HepG2 (cell line): ENCODE results near the gene HEPACAM2. TPM values are rescaled to one million over a fixed set of nuclear protein-coding genes. Genes with fewer than 3 reads are reported as not detected.

Experiments
- BRD4 ChIP-seq: sonication (generic); formaldehyde crosslinking; IDR thresholded peaks from 2 replicates; pipeline ENCODE4 v1.4.0; 2020; ENCODE audit warnings: missing genetic modification reagents
- DMTF1 ChIP-seq: sonication (generic); formaldehyde crosslinking; IDR thresholded peaks from 2 replicates; pipeline ENCODE4 v1.4.0; 2020; ENCODE audit warnings: mild to moderate bottlenecking, missing genetic modification reagents
- HNF4G ChIP-seq, 2 experiments: sonication (generic) in 1 of 2; formaldehyde crosslinking in 1 of 2; IDR thresholded peaks; 2 replicates each; pipeline versions ENCODE4 v1.4.0 to v1.6.1; 2011 to 2020; ENCODE audit warnings: borderline replicate concordance in 2 of 2, low read depth in 2 of 2, mild to moderate bottlenecking in 2 of 2, low read length in 1 of 2, missing genetic modification reagents in 1 of 2, moderate library complexity in 1 of 2
- JARID2 ChIP-seq: sonication (generic); formaldehyde crosslinking; IDR thresholded peaks from 2 replicates; pipeline ENCODE4 v1.8.1; 2023; ENCODE audit warnings: missing genetic modification reagents, inconsistent platforms; ENCODE audit not compliant: insufficient replicate concordance
- KAT8 ChIP-seq: IDR thresholded peaks from 2 replicates; pipeline ENCODE4 v1.6.1; 2016; ENCODE audit warnings: missing genetic modification reagents, missing compliant biosample characterization
- MAF1 ChIP-seq: sonication (generic); formaldehyde crosslinking; IDR thresholded peaks from 2 replicates; pipeline ENCODE4 v1.5.0; 2020; ENCODE audit warnings: missing genetic modification reagents, borderline replicate concordance
- MEIS2 ChIP-seq: sonication (generic); formaldehyde crosslinking; IDR thresholded peaks from 2 replicates; pipeline ENCODE4 v1.9.0; 2021; ENCODE audit warnings: mild to moderate bottlenecking, missing genetic modification reagents
- MIER3 ChIP-seq: IDR thresholded peaks from 2 replicates; pipeline ENCODE4 v1.6.1; 2016; ENCODE audit warnings: missing compliant biosample characterization, borderline replicate concordance
- NR3C1 ChIP-seq: sonication (generic); formaldehyde crosslinking; IDR thresholded peaks from 2 replicates; pipeline ENCODE4 v1.4.0; 2020; ENCODE audit warnings: missing genetic modification reagents
- RXRA ChIP-seq: sonication (generic); formaldehyde crosslinking; IDR thresholded peaks from 2 replicates; pipeline ENCODE4 v1.5.1; 2020; ENCODE audit warnings: missing genetic modification reagents
- SOX13 ChIP-seq, 3 experiments: fragments of 450-650 bp in 1 of 3; sonication (generic) in 1 of 3; formaldehyde crosslinking in 1 of 3; IDR thresholded peaks in 2 of 3; conservative IDR thresholded peaks in 1 of 3; 2 replicates each; pipeline versions ENCODE4 v1.5.0 to v1.6.1; 2016 to 2020; ENCODE audit warnings: antibody characterized with exemption in 1 of 3, mild to moderate bottlenecking in 1 of 3, missing compliant biosample characterization in 1 of 3, missing genetic modification reagents in 1 of 3, moderate library complexity in 1 of 3
- TBP ChIP-seq: sonication (generic); formaldehyde crosslinking; IDR thresholded peaks from 2 replicates; pipeline ENCODE4 v1.5.0; 2020; ENCODE audit warnings: missing genetic modification reagents
- TBX3 ChIP-seq: fragments of 450-650 bp; IDR thresholded peaks from 2 replicates; pipeline ENCODE4 v1.6.1; 2017; ENCODE audit warnings: antibody characterized with exemption, mild to moderate bottlenecking, inconsistent platforms, borderline replicate concordance
- ZMYM3 ChIP-seq: sonication (generic); formaldehyde crosslinking; IDR thresholded peaks from 2 replicates; pipeline ENCODE4 v1.5.1; 2020; ENCODE audit warnings: mild to moderate bottlenecking, missing genetic modification reagents
- ZNF232 ChIP-seq: sonication (generic); formaldehyde crosslinking; IDR thresholded peaks from 2 replicates; pipeline ENCODE4 v1.4.0; 2020; ENCODE audit warnings: missing genetic modification reagents, borderline replicate concordance
- ZNF326 ChIP-seq: sonication (generic); formaldehyde crosslinking; IDR thresholded peaks from 2 replicates; pipeline ENCODE4 v1.4.0; 2020; ENCODE audit warnings: missing genetic modification reagents, borderline replicate concordance
- ZNF367 ChIP-seq: sonication (generic); formaldehyde crosslinking; IDR thresholded peaks from 2 replicates; pipeline ENCODE4 v1.4.0; 2020; ENCODE audit warnings: missing genetic modification reagents, borderline replicate concordance
- ZNF562 ChIP-seq: sonication (generic); formaldehyde crosslinking; IDR thresholded peaks from 2 replicates; pipeline ENCODE4 v1.8.0; 2022; ENCODE audit warnings: missing genetic modification reagents, borderline replicate concordance
- ZNF850 ChIP-seq: sonication (generic); formaldehyde crosslinking; conservative IDR thresholded peaks from 2 replicates; pipeline ENCODE4 v1.9.0; 2021; ENCODE audit warnings: mild to moderate bottlenecking, missing genetic modification reagents
- ZNF879 ChIP-seq: sonication (generic); formaldehyde crosslinking; IDR thresholded peaks from 2 replicates; pipeline ENCODE4 v1.8.1; 2023; ENCODE audit warnings: missing genetic modification reagents
- ZSCAN20 ChIP-seq: sonication (generic); formaldehyde crosslinking; IDR thresholded peaks from 2 replicates; pipeline ENCODE4 v1.4.0; 2020; ENCODE audit warnings: missing genetic modification reagents, mild to moderate bottlenecking, borderline replicate concordance
- polyA plus RNA-seq, 8 experiments: library from polyadenylated mRNA; depleted of rRNA in 3 of 8; stranded (reverse) in 7 of 8; unstranded in 1 of 8; fragments of >200 nt; fragmentation: Illumina TruSeq in 4 of 8; extraction: Trizol in 4 of 8; gene quantifications; 2 replicates each; pipeline versions ENCODE4 v1.2.1 to v1.2.3, GENCODE V29; 2011 to 2016; ENCODE audit warnings: low read depth in 4 of 8, missing spikeins in 1 of 8, mixed read lengths in 1 of 8; ENCODE audit not compliant: insufficient read depth in 1 of 8
- total RNA-seq, 5 experiments: library from RNA; depleted of rRNA; stranded (reverse); fragments of >200 nt; fragmentation: Illumina TruSeq; extraction: Trizol; gene quantifications; 2 replicates each; pipeline ENCODE4 v1.2.3, GENCODE V29; 2016; ENCODE audit warnings: low read depth in 1 of 5
- TF ChIP-seq, protein P1 (sequence below): fragments of 450-650 bp; IDR thresholded peaks from 2 replicates; pipeline ENCODE4 v1.6.1; 2016
- TF ChIP-seq, protein P2 (sequence below): sonication (generic); formaldehyde crosslinking; IDR thresholded peaks from 2 replicates; pipeline ENCODE4 v1.4.0; 2020; ENCODE audit warnings: low read depth, mild to moderate bottlenecking, missing genetic modification reagents
- TF ChIP-seq, protein P3 (sequence below): sonication (generic); formaldehyde crosslinking; IDR thresholded peaks from 2 replicates; pipeline ENCODE4 v1.4.0; 2020; ENCODE audit warnings: missing genetic modification reagents

Gene HEPACAM2
- total and polyA plus RNA-seq, 2 of the 13 experiments (the other 11 are each of a cell fraction or from before 2014, with no cell fraction given) = not detected

- no peak for TF ChIP-seq ZNF367 (CRISPR knock-in tag)
- no peak for TF ChIP-seq MAF1 (CRISPR knock-in tag)
- TF ChIP-seq HNF4G (IDR thresholded peaks at IDR 0.05; ENCODE audit: borderline replicate concordance, low read depth, low read length) = no peak
- TF ChIP-seq HNF4G (CRISPR knock-in tag; IDR thresholded peaks at IDR 0.05; ENCODE audit: borderline replicate concordance, low read depth) = no peak
- TF ChIP-seq BRD4 (CRISPR knock-in tag) = no peak
- no peak for TF ChIP-seq ZNF562
- TF ChIP-seq ZMYM3 (CRISPR knock-in tag) = no peak
- no peak for TF ChIP-seq ZNF326 (CRISPR knock-in tag)
- no peak for TF ChIP-seq SOX13 (IDR thresholded peaks at IDR 0.05)
- TF ChIP-seq SOX13 (CRISPR knock-in tag; conservative IDR thresholded peaks at IDR 0.05 in 1 of 2, IDR thresholded peaks at IDR 0.05 in 1 of 2) = no peak; a peak in 1 of 4 replicates
- TF ChIP-seq ZSCAN20 = no peak
- no peak for TF ChIP-seq DMTF1
- no peak for TF ChIP-seq ZNF850 (CRISPR knock-in tag)
- TF ChIP-seq NR3C1 (CRISPR knock-in tag) = no peak
- TF ChIP-seq, protein P1, sequence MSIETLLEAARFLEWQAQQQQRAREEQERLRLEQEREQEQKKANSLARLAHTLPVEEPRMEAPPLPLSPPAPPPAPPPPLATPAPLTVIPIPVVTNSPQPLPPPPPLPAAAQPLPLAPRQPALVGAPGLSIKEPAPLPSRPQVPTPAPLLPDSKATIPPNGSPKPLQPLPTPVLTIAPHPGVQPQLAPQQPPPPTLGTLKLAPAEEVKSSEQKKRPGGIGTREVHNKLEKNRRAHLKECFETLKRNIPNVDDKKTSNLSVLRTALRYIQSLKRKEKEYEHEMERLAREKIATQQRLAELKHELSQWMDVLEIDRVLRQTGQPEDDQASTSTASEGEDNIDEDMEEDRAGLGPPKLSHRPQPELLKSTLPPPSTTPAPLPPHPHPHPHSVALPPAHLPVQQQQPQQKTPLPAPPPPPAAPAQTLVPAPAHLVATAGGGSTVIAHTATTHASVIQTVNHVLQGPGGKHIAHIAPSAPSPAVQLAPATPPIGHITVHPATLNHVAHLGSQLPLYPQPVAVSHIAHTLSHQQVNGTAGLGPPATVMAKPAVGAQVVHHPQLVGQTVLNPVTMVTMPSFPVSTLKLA = peak; percentile 65
- no peak for TF ChIP-seq RXRA (CRISPR knock-in tag)
- TF ChIP-seq, protein P2, sequence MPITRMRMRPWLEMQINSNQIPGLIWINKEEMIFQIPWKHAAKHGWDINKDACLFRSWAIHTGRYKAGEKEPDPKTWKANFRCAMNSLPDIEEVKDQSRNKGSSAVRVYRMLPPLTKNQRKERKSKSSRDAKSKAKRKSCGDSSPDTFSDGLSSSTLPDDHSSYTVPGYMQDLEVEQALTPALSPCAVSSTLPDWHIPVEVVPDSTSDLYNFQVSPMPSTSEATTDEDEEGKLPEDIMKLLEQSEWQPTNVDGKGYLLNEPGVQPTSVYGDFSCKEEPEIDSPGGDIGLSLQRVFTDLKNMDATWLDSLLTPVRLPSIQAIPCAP (CRISPR knock-in tag) = no peak
- TF ChIP-seq ZNF879 (CRISPR knock-in tag) = no peak
- TF ChIP-seq KAT8 (CRISPR knock-in tag) = peak; percentile 100
- no peak for TF ChIP-seq ZNF232 (CRISPR knock-in tag)
- TF ChIP-seq MIER3 (CRISPR knock-in tag) = no peak; the same call in 1 of the 2 replicates
- no peak for TF ChIP-seq JARID2 (CRISPR knock-in tag)
- no peak for TF ChIP-seq TBX3
- TF ChIP-seq TBP (CRISPR knock-in tag) = no peak
- TF ChIP-seq, protein P3, sequence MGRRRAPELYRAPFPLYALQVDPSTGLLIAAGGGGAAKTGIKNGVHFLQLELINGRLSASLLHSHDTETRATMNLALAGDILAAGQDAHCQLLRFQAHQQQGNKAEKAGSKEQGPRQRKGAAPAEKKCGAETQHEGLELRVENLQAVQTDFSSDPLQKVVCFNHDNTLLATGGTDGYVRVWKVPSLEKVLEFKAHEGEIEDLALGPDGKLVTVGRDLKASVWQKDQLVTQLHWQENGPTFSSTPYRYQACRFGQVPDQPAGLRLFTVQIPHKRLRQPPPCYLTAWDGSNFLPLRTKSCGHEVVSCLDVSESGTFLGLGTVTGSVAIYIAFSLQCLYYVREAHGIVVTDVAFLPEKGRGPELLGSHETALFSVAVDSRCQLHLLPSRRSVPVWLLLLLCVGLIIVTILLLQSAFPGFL (CRISPR knock-in tag) = no peak
- 0 out of 2 replicates have a peak, but pooled peaks have one; percentile 41 for TF ChIP-seq MEIS2 (CRISPR knock-in tag)
Measured at GRCh38 chr7:93231799-93232672, 5.8 kb upstream of the HEPACAM2 start, which contains the start of gene VPS50 (continued).
